HepG2 (cell line): ENCODE measurements around the gene ERLEC1. TPM values are rescaled to one million over a fixed set of nuclear protein-coding genes. Genes with fewer than 3 reads are reported as not detected.

Experiments
- CEBPB ChIP-seq: IDR thresholded peaks from 2 replicates; pipeline ENCODE4 v1.6.1; 2011; ENCODE audit warnings: low read depth, low read length, improper control_type of control experiment, borderline replicate concordance
- DPF2 ChIP-seq: sonication (generic); formaldehyde crosslinking; IDR thresholded peaks from 2 replicates; pipeline ENCODE4 v1.4.0; 2020; ENCODE audit warnings: mild to moderate bottlenecking, low read depth, missing genetic modification reagents, borderline replicate concordance
- FOXA1 ChIP-seq, 2 experiments: fragments of 450-650 bp in 1 of 2; sonication (generic) in 1 of 2; formaldehyde crosslinking in 1 of 2; IDR thresholded peaks; 2 replicates each; pipeline versions ENCODE4 v1.4.0 to v1.6.1; 2016 to 2020; ENCODE audit warnings: missing genetic modification reagents in 1 of 2
- JUN ChIP-seq: sonication (generic); formaldehyde crosslinking; IDR thresholded peaks from 2 replicates; pipeline ENCODE4 v1.4.0; 2020; ENCODE audit warnings: mild to moderate bottlenecking, missing genetic modification reagents
- KAT7 ChIP-seq: IDR thresholded peaks from 2 replicates; pipeline ENCODE4 v1.6.1; 2018; ENCODE audit warnings: borderline replicate concordance, missing compliant biosample characterization
- KDM2A ChIP-seq: sonication (generic); formaldehyde crosslinking; IDR thresholded peaks from 2 replicates; pipeline ENCODE4 v1.4.0; 2020; ENCODE audit warnings: low read depth, missing genetic modification reagents, borderline replicate concordance
- MED13 ChIP-seq: sonication (generic); formaldehyde crosslinking; IDR thresholded peaks from 2 replicates; pipeline ENCODE4 v1.5.0; 2020; ENCODE audit warnings: missing genetic modification reagents
- MYPOP ChIP-seq: sonication (generic); formaldehyde crosslinking; IDR thresholded peaks from 2 replicates; pipeline ENCODE4 v1.8.1; 2023; ENCODE audit warnings: mild to moderate bottlenecking, moderate library complexity, missing genetic modification reagents
- MZF1 ChIP-seq: sonication (generic); formaldehyde crosslinking; IDR thresholded peaks from 2 replicates; pipeline ENCODE4 v1.8.1; 2023; ENCODE audit warnings: mild to moderate bottlenecking, missing genetic modification reagents, borderline replicate concordance
- NONO ChIP-seq, 2 experiments: fragments of 450-650 bp in 1 of 2; sonication (generic) in 1 of 2; formaldehyde crosslinking in 1 of 2; IDR thresholded peaks in 1 of 2; conservative IDR thresholded peaks in 1 of 2; 2 replicates each; pipeline versions ENCODE4 v1.6.1 to v1.8.0; 2017 to 2022; ENCODE audit warnings: mild to moderate bottlenecking in 1 of 2, missing genetic modification reagents in 1 of 2, moderate library complexity in 1 of 2
- POLR2A ChIP-seq, 2 experiments: IDR thresholded peaks; 2 replicates each; pipeline ENCODE4 v1.6.1; 2011; ENCODE audit warnings: low read depth in 2 of 2, low read length in 2 of 2, mild to moderate bottlenecking in 1 of 2, moderate library complexity in 1 of 2; ENCODE audit not compliant: insufficient read depth in 1 of 2
- SATB2 ChIP-seq: sonication (generic); formaldehyde crosslinking; IDR thresholded peaks from 2 replicates; pipeline ENCODE4 v1.5.0; 2020; ENCODE audit warnings: missing genetic modification reagents
- SETDB1 ChIP-seq: sonication (generic); formaldehyde crosslinking; IDR thresholded peaks from 2 replicates; pipeline ENCODE4 v1.5.1; 2020; ENCODE audit warnings: missing genetic modification reagents, mild to moderate bottlenecking, borderline replicate concordance
- SMAD1 ChIP-seq: sonication (generic); formaldehyde crosslinking; IDR thresholded peaks from 2 replicates; pipeline ENCODE4 v1.4.0; 2020; ENCODE audit warnings: missing genetic modification reagents, low read depth, mild to moderate bottlenecking, borderline replicate concordance
- SNAPC4 ChIP-seq: sonication (generic); formaldehyde crosslinking; IDR thresholded peaks from 2 replicates; pipeline ENCODE4 v1.4.0; 2020; ENCODE audit warnings: mild to moderate bottlenecking, missing genetic modification reagents
- TAF1 ChIP-seq: sonication (generic); formaldehyde crosslinking; IDR thresholded peaks from 2 replicates; pipeline ENCODE4 v1.4.0; 2020; ENCODE audit warnings: missing genetic modification reagents
- ZBTB25 ChIP-seq: IDR thresholded peaks from 2 replicates; pipeline ENCODE4 v1.6.1; 2018; ENCODE audit warnings: missing genetic modification reagents
- ZNF143 ChIP-seq: sonication (generic); formaldehyde crosslinking; IDR thresholded peaks from 2 replicates; pipeline ENCODE4 v1.4.0; 2020; ENCODE audit warnings: missing genetic modification reagents
- ZNF326 ChIP-seq: sonication (generic); formaldehyde crosslinking; IDR thresholded peaks from 2 replicates; pipeline ENCODE4 v1.4.0; 2020; ENCODE audit warnings: missing genetic modification reagents, borderline replicate concordance
- ZNF33A ChIP-seq: sonication (generic); formaldehyde crosslinking; IDR thresholded peaks from 2 replicates; pipeline ENCODE4 v1.5.1; 2020; ENCODE audit warnings: missing genetic modification reagents, mild to moderate bottlenecking, moderate library complexity, borderline replicate concordance
- ZNF644 ChIP-seq: IDR thresholded peaks from 2 replicates; pipeline ENCODE4 v1.6.1; 2016; ENCODE audit warnings: low read depth
- ZNF792 ChIP-seq: IDR thresholded peaks from 2 replicates; pipeline ENCODE4 v1.6.1; 2016
- ZNF878 ChIP-seq: sonication (generic); formaldehyde crosslinking; IDR thresholded peaks from 2 replicates; pipeline ENCODE4 v1.8.1; 2023; ENCODE audit warnings: mild to moderate bottlenecking, missing genetic modification reagents, moderate library complexity
- ZSCAN25 ChIP-seq: sonication (generic); formaldehyde crosslinking; IDR thresholded peaks from 2 replicates; pipeline ENCODE4 v1.8.0; 2022; ENCODE audit warnings: mild to moderate bottlenecking, missing genetic modification reagents
- polyA plus RNA-seq, 8 experiments: library from polyadenylated mRNA; depleted of rRNA in 3 of 8; stranded (reverse) in 7 of 8; unstranded in 1 of 8; fragments of >200 nt; fragmentation: Illumina TruSeq in 4 of 8; extraction: Trizol in 4 of 8; gene quantifications; 2 replicates each; pipeline versions ENCODE4 v1.2.1 to v1.2.3, GENCODE V29; 2011 to 2016; ENCODE audit warnings: low read depth in 4 of 8, missing spikeins in 1 of 8, mixed read lengths in 1 of 8; ENCODE audit not compliant: insufficient read depth in 1 of 8
- total RNA-seq, 5 experiments: library from RNA; depleted of rRNA; stranded (reverse); fragments of >200 nt; fragmentation: Illumina TruSeq; extraction: Trizol; gene quantifications; 2 replicates each; pipeline ENCODE4 v1.2.3, GENCODE V29; 2016; ENCODE audit warnings: low read depth in 1 of 5

The ERLEC1 gene
- total and polyA plus RNA-seq, 2 of the 13 experiments (the other 11 are each of a cell fraction or from before 2014, with no cell fraction given): 87.3 to 88.4 TPM

GRCh38 chr2:53767405-53768241 is 19.2 kb upstream of the ERLEC1 start, which contains the start of gene CHAC2 (continued):
- no peak for TF ChIP-seq MED13 (CRISPR knock-in tag)
- TF ChIP-seq CEBPB: no peak
- TF ChIP-seq KAT7 (CRISPR knock-in tag): peak; percentile 50; the same call in 1 of the 2 replicates
- no peak for TF ChIP-seq SATB2
- TF ChIP-seq ZNF644 (CRISPR knock-in tag): no peak
- peak; percentile 69 for TF ChIP-seq TAF1 (CRISPR knock-in tag)
- no peak; the same call in 1 of the 2 replicates for TF ChIP-seq ZNF33A (CRISPR knock-in tag)
- TF ChIP-seq SMAD1: no peak; the same call in 1 of the 2 replicates
- peak; percentile 94 for TF ChIP-seq ZNF143 (CRISPR knock-in tag)
- TF ChIP-seq JUN: no peak
- no peak for TF ChIP-seq ZSCAN25
- TF ChIP-seq MZF1 (CRISPR knock-in tag): no peak
- TF ChIP-seq SETDB1 (CRISPR knock-in tag): no peak
- TF ChIP-seq FOXA1 (IDR thresholded peaks at IDR 0.05): no peak
- no peak for TF ChIP-seq FOXA1 (CRISPR knock-in tag; IDR thresholded peaks at IDR 0.05)
- peak; percentile 99 for TF ChIP-seq KDM2A (CRISPR knock-in tag)
- TF ChIP-seq POLR2A (IDR thresholded peaks at IDR 0.05; ENCODE audit: insufficient read depth in 1 of 2, low read depth in 2 of 2, low read length in 2 of 2): peak; percentile 57 to 86
- no peak for TF ChIP-seq NONO (IDR thresholded peaks at IDR 0.05)
- TF ChIP-seq NONO (CRISPR knock-in tag; conservative IDR thresholded peaks at IDR 0.05): peak; percentile 47; the same call in 1 of the 2 replicates
- TF ChIP-seq ZNF326: no peak; the same call in 1 of the 2 replicates
- peak; percentile 86 for TF ChIP-seq ZBTB25
- TF ChIP-seq SNAPC4 (CRISPR knock-in tag): peak; percentile 99
- no peak for TF ChIP-seq ZNF792 (CRISPR knock-in tag)
- peak; percentile 59; the same call in 1 of the 2 replicates for TF ChIP-seq MYPOP (CRISPR knock-in tag)
- no peak for TF ChIP-seq DPF2 (CRISPR knock-in tag)
- TF ChIP-seq ZNF878: no peak
